Measurements from ENCODE around the gene EFNB2. TPM values are rescaled to one million over a fixed set of nuclear protein-coding genes. Genes with fewer than 3 reads are reported as not detected.

The EFNB2 gene
- total RNA-seq, 1 experiment from 2014 or later, result 2.2 TPM

DNA sequence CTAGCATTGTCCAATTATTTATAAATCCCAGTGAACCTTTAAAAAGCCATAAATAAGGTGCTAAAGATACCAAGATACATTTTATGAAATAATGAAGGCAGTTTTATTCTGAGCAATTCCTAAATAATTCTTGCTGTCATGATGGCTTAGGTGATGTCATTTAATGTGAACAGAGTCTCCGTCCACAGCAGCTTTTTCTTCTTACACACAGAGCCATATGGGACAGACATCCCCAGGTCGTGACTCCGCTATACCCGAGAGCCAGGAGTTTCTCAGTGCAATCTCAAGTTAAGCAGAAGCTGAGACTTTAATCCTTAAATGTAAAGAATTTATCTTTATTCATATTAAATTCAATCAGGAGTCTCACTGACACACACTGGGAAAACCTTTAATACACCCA, 29.7 kb downstream of the EFNB2 start:
- DNase-seq (ENCODE audit: extremely low read depth, low read depth), result no peak

- no peak for DNase-seq (ENCODE audit: extremely low read depth, low read depth)
Observed at GRCh38 chr13:106505295-106505694, 30.2 kb downstream of the EFNB2 start.

DNA sequence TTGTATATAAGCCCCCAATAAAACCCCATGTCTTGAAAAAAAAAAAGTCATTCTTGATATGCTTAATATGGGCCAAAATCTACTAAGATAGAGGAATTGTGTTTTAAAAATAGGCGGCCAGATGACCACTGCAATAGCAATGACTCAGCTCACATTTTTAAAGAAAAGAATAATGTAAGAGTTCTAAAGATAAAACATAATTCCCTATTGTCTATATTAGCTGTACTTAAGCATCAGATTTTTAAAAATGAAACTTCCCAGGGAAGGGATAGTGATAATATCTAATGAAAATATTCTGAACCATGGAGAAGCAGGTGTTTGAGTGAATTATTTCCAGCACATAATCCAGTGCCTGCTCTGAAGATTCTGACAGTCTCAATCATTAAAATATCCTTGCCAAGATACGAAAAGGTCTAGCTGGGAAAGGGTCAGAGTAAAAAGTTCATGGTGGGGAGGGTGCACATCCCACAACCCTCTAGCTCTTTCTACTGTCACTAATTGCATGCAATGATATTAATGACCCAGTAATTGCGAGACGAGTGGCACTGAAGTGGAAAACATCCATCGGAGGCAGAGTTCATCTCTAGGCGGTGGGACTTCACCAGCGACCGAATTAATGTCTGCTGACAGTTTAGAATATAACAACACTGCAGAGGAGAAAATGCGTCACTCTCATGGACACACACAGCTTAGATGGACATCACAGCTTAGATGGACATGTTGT, 31.6 kb downstream of the EFNB2 start:
- DNase-seq (ENCODE audit: extremely low read depth, low read depth), result no peak

- DNase-seq (ENCODE audit: extremely low read depth, low read depth), result no peak
Observed at GRCh38 chr13:106503272-106503671, 32.2 kb downstream of the EFNB2 start.

- no peak for DNase-seq (ENCODE audit: extremely low read depth, low read depth)
Observed at GRCh38 chr13:106500445-106500844, 35.0 kb downstream of the EFNB2 start.

DNA sequence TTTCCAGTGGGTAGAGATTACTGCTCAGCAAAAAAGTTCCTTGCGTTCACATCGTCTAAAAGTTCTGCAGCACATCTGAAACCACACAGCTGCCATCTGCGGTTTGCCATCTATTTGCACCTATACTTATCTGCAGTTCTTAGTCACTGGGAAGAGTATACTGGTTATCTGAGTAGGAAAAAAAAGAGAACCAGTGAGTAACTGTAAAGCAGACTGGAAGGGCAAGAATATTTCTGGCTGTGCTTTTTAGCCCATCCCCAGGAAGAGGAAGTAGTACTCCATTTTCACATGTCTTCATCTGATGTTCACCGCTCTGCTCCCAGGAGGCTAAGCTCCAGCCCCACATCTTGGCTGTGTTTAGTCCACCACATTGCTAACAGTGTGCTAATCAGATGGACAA, 35.6 kb downstream of the EFNB2 start:
- DNase-seq (ENCODE audit: extremely low read depth, low read depth), result no peak

DNA sequence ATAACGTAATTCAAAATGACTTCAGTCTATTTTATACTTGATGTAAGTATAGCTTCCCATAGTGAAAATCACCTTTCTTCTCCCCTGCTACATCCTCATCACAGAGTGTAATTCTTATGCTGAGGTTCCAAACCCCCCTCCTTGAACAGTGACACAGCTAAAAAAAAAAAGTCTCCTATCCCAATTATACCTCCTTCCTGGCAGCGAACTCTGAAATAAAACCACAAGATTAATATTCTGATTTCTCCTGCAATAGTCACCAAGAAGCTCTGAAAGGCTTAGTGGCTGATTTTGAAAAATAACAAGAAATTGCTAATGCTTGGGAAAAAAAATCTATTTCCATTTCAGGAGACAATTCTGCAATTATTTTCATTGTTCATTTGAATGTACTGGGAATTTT, 36.3 kb downstream of the EFNB2 start:
- DNase-seq (ENCODE audit: extremely low read depth, low read depth), result no peak

- DNase-seq (ENCODE audit: extremely low read depth, low read depth), result no peak
Observed at GRCh38 chr13:106498571-106498970, 36.9 kb downstream of the EFNB2 start.

- no peak for DNase-seq (ENCODE audit: extremely low read depth, low read depth)
Observed at GRCh38 chr13:106498158-106498557, 37.3 kb downstream of the EFNB2 start.

DNA sequence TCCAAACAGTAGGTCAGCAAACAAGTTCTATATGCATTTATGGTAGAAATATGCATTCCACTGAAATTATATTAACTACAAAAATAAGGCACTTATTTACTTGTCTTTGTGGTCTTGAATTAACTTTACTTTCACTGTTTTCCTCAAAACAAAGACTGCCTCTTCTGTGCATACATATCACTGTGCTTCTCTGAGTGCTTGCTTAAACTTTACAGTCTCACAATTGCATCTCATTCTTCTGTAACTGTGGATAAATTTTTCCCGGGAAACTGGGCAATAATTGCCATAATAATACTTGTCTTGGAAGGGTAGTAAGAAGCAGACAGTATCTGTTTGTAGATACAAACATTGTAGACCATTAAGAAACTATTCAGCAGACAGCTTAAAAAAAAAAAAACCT, 38.4 kb downstream of the EFNB2 start:
- DNase-seq (ENCODE audit: extremely low read depth, low read depth), result no peak

DNA sequence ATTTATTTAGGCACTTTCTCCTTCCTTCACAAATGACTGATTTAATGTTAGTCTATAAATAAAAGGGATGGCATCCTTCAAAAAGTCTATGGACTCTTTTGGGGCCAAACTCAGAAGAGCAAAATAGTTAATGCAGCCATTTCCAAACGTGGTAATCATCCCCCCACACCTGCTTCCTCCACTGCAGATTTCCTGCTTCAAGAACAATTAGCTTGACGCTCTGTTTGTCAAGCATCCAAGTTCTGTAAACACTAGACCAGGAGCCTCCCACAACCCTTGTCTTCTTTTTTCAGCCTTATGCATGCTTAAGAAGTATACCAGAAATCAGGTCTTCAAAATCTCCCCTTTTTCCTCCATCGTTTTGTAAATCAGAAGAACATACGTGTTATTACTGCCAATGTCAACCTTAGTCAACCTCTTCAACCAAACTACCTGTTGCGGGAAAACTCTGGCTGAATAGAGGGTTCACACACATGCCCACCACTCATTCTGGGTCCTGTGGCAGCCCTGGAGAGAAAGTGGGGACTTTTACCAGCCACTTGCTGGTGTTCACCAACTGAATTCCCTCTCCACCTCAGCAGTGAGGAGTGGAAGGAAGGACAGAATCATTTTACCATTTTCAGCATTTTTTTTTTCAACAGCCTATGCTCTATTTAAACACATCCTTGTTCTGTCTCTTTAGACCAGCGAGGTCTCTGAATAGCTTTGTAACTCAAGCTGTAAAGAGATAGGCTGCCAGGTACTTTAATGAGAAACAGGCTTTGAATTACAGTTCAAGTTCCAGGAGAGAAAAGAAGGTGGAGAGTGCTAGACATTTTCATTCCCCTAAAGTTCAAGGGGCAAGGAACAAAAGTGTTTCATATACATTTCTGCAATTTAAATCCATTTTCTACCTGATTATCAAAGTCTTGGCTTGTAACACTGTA, 39.1 kb downstream of the EFNB2 start:
- DNase-seq (ENCODE audit: extremely low read depth, low read depth), result no peak

GRCh38 chr13:106494936-106495335, 40.5 kb downstream of the EFNB2 start:
- no peak for DNase-seq (ENCODE audit: extremely low read depth, low read depth)

GRCh38 chr13:106494506-106494905, 41.0 kb downstream of the EFNB2 start:
- DNase-seq (ENCODE audit: extremely low read depth, low read depth), result no peak

- DNase-seq (ENCODE audit: extremely low read depth, low read depth), result no peak
Observed at GRCh38 chr13:106493533-106494220, 41.8 kb downstream of the EFNB2 start.

DNA sequence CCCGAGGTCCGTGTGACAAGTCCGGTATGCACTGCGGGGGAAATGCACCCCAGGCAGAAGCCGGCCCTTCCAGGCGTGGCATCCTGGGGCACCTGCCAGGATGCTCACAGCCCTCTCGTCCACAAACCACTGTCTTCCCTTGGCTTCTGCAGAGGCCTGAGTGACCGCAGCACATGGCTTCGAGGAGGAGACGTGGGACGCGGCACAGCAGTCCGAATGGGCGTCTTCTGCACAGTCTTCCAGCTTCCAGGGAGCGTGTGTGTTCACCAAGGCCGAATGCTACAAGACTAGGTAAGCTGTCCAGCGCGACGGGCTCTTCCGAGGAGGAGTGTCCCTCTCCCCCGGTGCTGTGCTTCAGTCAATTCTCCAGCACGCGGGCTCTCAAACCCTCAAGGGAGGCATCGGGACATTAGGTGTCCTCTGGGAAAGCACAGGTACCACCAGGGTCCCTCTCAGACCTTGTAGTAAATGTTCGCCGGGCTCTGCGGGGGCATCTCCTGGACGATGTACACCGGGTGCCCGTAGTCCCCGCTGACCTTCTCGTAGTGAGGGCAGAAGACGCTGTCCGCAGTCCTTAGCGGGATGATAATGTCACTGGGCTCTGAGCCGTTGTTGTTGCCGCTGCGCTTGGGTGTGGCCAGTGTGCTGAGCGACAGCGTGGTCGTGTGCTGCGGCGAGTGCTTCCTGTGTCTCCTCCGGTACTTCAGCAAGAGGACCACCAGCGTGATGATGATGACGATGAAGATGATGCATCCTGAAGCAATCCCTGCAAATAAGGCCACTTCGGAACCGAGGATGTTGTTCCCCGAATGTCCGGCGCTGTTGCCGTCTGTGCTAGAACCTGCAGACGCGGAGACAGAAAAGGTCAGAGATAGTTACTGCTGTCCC, 42.6 kb downstream of the EFNB2 start:
- DNase-seq (ENCODE audit: extremely low read depth, low read depth), result no peak

DNA sequence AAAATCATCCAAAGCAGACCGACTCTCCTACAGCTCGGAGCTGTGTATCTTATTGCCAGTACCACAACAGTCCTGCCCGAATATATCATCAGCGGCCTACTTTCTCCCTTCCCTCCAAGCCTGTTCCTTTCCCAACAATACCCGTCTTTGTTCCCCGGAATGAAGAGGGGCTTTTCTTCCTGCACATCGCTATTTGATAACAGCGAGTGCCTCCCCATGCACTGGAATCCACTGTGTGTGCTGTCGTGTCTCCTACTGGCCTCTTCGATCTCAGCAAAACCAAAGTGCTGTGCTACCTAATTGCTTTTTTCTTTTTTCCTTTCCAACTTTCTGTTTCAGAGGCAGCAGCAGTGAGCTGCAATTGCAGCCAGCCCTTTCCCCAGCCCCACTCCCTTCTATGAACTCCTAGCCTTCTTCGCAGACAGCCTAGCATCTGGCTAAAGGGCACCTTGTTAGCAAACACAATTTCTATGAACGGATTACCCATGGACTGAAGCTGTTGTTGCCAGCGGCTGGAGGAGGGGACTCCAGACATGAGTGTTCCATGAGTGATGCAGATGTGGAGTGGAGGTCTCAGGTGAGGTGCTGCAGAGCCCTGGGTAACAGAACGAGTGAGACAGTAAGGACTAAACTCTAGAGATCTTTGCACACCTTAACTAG, 43.4 kb downstream of the EFNB2 start:
- DNase-seq (ENCODE audit: extremely low read depth, low read depth), result no peak

DNA sequence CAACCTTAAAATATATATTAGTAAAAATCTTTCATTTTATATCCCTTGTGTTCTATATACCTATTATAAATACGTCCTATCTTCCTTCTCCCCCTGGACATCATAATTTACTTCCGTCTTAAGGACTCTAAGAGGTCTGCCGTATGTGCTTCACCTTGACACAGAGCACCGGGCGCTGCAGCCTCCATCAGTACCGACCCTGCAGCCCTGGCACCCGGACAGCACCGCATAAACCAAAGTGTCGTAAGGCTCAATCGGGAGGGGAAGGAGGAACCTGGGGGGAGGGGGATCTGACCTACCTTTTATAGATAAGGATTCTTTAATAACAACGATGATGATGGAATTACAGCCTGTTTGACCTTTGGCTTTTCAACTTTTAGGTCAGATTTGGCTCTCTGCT, 44.0 kb downstream of the EFNB2 start:
- DNase-seq (ENCODE audit: extremely low read depth, low read depth), result no peak

DNA sequence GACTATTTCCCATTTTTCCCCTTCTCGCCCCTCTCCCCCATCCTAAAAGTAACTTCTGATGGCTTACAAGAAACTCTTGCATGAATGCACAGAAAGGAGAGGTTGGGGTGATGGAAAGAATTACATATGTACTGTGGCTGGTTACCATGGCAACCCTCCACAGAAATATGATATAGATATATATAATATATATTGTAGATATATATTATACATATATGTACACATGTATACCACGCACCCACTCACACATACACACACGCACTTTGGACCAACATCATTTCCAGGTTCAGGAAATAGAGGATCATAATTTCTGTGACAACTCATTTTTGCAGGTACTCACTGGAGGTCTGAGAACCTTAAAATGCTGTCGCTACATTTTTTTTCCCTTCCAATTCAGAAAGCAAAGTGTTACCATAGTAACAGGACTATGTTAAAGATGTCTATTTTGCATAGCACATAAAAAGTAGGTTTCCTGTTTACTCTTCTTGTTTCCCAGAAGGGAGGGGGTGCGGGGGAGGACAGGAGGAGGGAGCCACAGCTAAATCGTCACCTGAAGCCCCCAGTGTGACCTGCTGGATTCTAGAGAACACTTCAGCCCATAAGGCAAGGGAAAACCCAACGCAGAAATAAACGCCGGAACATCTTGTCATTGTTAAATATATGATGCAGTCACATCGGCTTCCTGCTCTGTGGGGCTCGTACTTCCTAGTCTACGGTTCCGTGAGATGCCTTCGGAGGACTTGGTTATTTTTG, 44.7 kb downstream of the EFNB2 start:
- no peak for DNase-seq (ENCODE audit: extremely low read depth, low read depth)
